ENCODE data around the gene CEP295NL.
"Not testable (repeated sequence)": the region's sequence is repeated elsewhere in the genome, so short reads cannot be mapped to it uniquely, and the experiment has no call there.

CEP295NL gene

DNA sequence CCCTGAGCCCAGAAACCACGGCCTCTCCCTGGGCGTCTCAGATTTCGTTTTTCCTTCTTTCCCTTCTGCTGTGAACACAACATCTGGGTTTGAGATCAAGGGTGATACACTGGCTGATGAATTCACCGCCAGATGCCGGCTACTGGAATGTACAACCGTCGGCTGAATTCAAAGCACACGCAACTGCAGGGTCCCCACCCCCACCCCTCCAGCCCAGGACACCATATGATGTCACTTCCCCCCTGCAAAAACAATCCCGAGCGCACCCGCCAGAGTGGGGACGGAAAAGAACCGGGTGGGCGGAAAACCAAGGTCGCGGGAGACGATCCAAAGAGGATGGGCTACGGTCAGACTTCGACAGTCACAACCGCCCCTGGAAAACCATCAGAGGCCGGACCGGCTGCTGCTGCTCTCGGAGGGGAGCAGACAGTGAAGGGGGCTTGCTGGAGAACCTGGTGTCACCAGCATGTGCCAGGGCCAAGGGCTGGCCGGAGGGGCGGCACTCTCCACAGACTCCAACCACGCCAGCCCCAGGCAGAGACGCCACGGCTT is 23.3 kb downstream of the CEP295NL start:
- TF ChIP-seq, protein P1, sequence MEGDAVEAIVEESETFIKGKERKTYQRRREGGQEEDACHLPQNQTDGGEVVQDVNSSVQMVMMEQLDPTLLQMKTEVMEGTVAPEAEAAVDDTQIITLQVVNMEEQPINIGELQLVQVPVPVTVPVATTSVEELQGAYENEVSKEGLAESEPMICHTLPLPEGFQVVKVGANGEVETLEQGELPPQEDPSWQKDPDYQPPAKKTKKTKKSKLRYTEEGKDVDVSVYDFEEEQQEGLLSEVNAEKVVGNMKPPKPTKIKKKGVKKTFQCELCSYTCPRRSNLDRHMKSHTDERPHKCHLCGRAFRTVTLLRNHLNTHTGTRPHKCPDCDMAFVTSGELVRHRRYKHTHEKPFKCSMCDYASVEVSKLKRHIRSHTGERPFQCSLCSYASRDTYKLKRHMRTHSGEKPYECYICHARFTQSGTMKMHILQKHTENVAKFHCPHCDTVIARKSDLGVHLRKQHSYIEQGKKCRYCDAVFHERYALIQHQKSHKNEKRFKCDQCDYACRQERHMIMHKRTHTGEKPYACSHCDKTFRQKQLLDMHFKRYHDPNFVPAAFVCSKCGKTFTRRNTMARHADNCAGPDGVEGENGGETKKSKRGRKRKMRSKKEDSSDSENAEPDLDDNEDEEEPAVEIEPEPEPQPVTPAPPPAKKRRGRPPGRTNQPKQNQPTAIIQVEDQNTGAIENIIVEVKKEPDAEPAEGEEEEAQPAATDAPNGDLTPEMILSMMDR (IDR thresholded peaks at IDR 0.05): no peak
- H3K27ac ChIP-seq: peak overlapping the region; percentile 77 to 87
- peak; percentile 83 for DNase-seq (ENCODE audit: low spot score)
- peak overlapping the region; percentile 45 for H3K4me3 ChIP-seq

DNA sequence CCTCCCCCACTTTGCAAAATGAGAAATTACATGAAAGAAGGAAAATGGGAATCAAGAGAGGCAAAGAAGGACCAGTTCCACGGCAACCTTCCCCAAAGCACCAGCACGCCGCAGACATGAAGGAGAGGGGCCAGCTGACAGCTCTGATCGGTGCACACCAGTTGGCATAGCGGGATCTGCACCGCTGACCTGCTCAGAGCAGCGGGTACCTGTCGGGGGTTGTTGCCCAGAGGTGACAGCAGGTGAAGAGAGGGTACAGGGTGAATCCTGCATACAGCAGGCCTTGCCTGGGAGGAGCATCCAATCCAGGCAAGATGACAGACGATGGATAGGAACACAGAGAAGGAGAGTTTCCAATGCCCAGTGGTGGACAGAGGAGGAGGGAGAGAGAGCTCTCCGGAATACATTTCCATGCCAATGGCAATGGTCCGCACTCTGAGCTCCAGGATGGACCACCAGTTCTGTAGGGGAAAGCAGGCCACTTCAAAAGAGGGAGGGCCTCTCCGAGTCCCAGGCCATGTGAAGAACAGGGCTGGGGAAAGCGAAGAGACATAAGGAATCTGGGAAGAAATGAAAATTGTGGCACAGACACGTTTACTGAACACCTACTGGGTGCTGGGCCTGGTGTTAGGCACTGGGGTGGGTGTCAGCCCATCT is 24.0 kb downstream of the CEP295NL start:
- no peak for DNase-seq (ENCODE audit: low spot score)
- Histone ChIP-seq H3K27ac (peak overlapping the region; percentile 77 to 87), H3K4me3 (peak overlapping the region; percentile 45)
- TF ChIP-seq, protein P1 (IDR thresholded peaks at IDR 0.05): no peak

DNA sequence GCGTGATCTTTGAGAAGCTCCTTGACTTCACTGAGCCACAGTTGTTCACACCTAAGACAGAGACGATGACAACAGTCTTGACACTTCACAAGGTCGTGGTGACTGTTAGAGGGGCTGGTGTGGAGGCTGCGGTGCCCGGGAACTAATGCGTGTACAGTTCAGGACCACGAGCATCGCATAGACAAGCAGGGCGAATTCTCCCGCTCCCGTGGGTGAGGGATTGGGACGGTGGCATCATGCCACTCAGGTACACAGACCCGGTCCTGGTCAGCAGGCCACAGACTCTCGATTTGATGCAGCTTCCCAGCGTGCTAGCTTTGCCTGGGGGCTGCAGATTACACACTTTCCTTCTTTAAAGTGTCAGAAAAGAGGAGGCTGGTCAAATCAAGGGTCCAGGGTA is 24.7 kb downstream of the CEP295NL start:
- DNase-seq (ENCODE audit: low spot score): no peak
- TF ChIP-seq, protein P1 (IDR thresholded peaks at IDR 0.05): no peak
- H3K4me3 ChIP-seq: no peak overlapping the region
- peak overlapping the region in 1 of 2 donors; percentile 87 for H3K27ac ChIP-seq

DNA sequence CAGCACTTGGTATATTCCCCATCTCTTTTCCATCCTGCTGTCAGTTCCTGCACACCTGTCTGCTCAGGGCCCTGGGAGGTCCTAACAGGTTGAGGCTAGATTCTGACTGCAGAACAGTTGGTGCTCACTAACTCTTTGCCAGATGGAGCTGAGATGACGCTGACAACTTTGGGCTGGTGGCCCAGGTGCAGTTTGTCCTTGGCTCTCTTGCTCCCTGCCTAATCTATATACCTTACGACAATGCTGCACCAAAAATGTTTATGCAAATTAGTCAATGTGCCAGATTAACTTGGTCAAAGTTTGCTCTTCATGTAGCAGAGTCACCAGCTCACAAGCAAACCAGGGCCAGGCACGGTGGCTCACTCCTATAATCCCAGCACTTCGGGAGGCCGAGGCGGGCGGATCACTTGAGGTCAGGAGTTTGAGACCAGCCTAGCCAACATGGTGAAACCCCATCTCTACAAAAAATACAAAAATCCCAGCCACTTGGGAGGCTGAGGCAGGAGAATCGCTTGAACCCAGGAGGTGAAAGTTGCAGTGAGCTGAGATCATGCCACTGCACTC is 26.0 kb downstream of the CEP295NL start:
- not testable (repeated sequence) for H3K4me3 ChIP-seq; H3K27ac ChIP-seq; DNase-seq (ENCODE audit: low spot score)

DNA sequence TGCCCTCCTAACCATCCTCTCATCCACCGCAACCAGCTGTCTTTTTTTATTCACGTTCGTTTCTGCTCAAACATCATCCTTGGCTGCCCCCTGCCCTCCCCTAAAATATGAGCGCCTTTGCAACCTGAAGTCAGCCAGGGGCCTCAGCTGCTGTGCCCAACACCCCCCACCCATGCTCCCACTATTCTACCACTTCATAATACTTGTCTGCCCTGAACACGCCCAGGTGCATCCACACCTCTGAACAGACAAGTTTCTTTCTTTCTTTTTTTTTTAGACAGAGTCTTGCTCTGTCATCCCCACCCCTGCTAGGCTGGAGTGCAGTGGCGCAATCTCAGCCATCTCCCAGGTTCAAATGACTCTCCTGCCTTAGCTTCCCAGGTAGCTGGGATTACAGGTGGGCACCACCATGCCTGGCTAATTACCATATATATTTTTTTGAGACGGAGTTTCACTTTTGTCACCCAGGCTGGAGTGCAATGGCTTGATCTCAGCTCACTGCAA is 26.9 kb downstream of the CEP295NL start:
- DNase-seq (ENCODE audit: low spot score): no peak
- TF ChIP-seq, protein P1 (IDR thresholded peaks at IDR 0.05): no peak

DNA sequence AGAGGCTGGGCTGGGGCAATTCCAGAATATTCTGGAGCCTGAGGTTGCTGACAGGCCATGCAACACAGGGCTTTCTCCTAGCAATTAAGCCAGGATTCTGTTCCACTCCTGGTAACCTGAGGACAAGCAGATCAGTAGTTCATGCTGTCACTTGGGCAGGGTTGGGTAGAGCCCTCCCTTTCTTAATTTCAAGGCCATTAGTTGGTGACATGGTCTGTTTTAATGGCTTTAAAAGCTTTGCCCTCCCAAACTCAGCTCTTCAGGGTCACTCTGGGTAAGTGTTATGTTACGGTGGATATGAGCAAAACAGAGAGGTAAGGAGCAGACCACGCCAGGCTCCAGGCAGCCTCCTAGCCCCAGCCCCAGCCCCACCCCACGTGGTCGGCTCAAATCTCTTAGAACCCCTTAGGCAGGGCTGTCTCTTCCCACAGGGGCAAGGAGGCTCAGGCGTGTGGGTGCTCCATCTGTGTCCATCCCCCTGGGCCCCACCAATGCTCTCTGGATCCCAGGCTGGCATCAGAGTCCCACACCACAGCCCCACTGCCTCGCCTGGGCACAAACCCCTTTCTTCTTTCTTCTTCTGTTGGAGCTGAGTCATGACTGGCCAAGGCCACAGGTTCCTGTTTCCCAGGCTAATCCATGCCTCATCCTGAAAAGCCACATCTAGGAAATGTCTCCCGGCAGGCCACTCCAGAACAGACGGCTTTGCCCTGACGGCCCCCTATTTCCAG is 27.5 kb downstream of the CEP295NL start:
- TF ChIP-seq, protein P1 (IDR thresholded peaks at IDR 0.05): no peak
- peak overlapping the region; percentile 36 to 58 for H3K27ac ChIP-seq
- no peak for DNase-seq (ENCODE audit: low spot score)
- no peak overlapping the region for H3K4me3 ChIP-seq

More for the DNA sequence above, 26.9 kb downstream of the CEP295NL start:
- no peak overlapping the region for H3K4me3 ChIP-seq
- H3K27ac ChIP-seq: no peak overlapping the region

All from coronary artery (tissue), 2 donors.